Upper lobe of left lung (tissue), 4 donors: ENCODE results near the gene PRKAR2B.

Experiments
- EP300 ChIP-seq, 4 donors: sonication (generic); formaldehyde crosslinking; IDR thresholded peaks; one replicate each; pipeline ENCODE4 v1.5.1; 2017; ENCODE audit warnings: antibody characterized with exemption in 4 of 4, control low read depth in 2 of 4
- POLR2A ChIP-seq, 4 donors: fragments of 450-650 bp; IDR thresholded peaks; one replicate each; pipeline ENCODE4 v1.5.1; 2016 to 2017; ENCODE audit warnings: antibody characterized with exemption in 4 of 4, mild to moderate bottlenecking in 2 of 4
- POLR2AphosphoS5 ChIP-seq, 2 donors: sonication (generic); formaldehyde crosslinking; IDR thresholded peaks; one replicate each; pipeline ENCODE4 v1.5.1; 2017; ENCODE audit warnings: antibody characterized with exemption in 2 of 2
- TF ChIP-seq, protein P1 (sequence below), 6 experiments: fragments of 450-650 bp in 4 of 6; fragments of 200-600 bp in 2 of 6; sonication (generic) in 2 of 6; IDR thresholded peaks; one replicate each; pipeline ENCODE4 v1.5.1; 2016 to 2019; ENCODE audit warnings: antibody characterized with exemption in 6 of 6

DNA sequence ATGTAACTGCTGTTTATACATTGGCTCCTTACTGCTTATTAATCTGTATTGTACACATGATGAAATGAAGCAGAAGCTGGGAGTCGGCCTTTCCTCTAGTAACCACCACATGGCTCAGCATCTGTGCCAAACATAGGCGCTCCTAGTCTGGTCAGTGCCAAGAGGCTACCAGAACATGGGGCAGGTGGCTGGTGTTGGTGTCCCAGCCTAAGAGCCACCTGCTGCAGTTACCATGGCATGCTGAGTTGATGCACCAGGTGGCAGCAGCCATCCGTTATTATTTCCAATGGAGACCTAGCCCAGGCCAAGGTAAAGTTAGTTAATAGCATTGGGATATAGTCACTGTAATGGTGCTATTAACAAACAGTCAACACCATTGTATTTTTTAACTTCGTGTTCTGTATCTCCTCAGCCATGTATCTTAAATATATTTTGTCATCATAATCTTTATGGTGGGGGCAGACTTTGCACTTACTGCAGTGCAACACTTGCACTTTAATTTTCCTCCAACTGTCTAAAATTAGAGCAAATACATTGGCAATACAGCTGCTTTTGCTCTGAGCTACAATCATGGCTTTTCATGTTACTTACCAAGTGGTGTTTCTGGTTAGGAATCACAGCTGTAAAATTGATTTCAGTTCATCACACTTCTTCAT, 157.4 kb downstream of the PRKAR2B start:
- TF ChIP-seq EP300 (IDR thresholded peaks at IDR 0.05) (no peak), POLR2A (IDR thresholded peaks at IDR 0.05) (no peak), POLR2AphosphoS5 (IDR thresholded peaks at IDR 0.05) (no peak)
- TF ChIP-seq, protein P1, sequence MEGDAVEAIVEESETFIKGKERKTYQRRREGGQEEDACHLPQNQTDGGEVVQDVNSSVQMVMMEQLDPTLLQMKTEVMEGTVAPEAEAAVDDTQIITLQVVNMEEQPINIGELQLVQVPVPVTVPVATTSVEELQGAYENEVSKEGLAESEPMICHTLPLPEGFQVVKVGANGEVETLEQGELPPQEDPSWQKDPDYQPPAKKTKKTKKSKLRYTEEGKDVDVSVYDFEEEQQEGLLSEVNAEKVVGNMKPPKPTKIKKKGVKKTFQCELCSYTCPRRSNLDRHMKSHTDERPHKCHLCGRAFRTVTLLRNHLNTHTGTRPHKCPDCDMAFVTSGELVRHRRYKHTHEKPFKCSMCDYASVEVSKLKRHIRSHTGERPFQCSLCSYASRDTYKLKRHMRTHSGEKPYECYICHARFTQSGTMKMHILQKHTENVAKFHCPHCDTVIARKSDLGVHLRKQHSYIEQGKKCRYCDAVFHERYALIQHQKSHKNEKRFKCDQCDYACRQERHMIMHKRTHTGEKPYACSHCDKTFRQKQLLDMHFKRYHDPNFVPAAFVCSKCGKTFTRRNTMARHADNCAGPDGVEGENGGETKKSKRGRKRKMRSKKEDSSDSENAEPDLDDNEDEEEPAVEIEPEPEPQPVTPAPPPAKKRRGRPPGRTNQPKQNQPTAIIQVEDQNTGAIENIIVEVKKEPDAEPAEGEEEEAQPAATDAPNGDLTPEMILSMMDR (IDR thresholded peaks at IDR 0.05), result peak in 5 of 6 experiments; percentile 16 to 49 (median 33)
